Lower leg skin (tissue), 4 donors: ENCODE data around the gene SERPINI1. TPM values are rescaled to one million over a fixed set of nuclear protein-coding genes. Genes with fewer than 3 reads are reported as not detected.

Source experiments
- DNase-seq, 2 donors: peaks; one replicate each; pipeline ENCODE4 v3.0.0-alpha.2; 2019; ENCODE audit warnings: low spot score in 2 of 2
- H3K4me3 ChIP-seq: fragments of 200-600 bp; sonication (generic); 2 replicates; pipeline ENCODE4 v1.5.1; 2017; ENCODE audit warnings: mild to moderate bottlenecking, low read depth; ENCODE audit not compliant: poor library complexity, severe bottlenecking
- POLR2A ChIP-seq, 2 donors: fragments of 450-650 bp; IDR thresholded peaks; one replicate each; pipeline ENCODE4 v1.6.1; 2016 to 2017; ENCODE audit warnings: antibody characterized with exemption in 2 of 2, mild to moderate bottlenecking in 1 of 2, moderate library complexity in 1 of 2
- WGBS, 2 donors: methylation state at CpG; one replicate each; pipeline ENCODE4 v1.1.5; 2018; 5-methylcytosine and 5-hydroxymethylcytosine counted together
- intact Hi-C: fragments of 100-400 bp; cut with DNase I; formaldehyde crosslinking; loops from one replicate; pipeline ENCODE4 v1.15.0; 2023; ENCODE audit warnings: low total_unique reads
- total RNA-seq, 4 donors: library from RNA; depleted of rRNA; stranded (reverse); fragments of >200 nt; gene quantifications; one replicate each; pipeline ENCODE4 v1.1.0, GENCODE V29; 2016
- TF ChIP-seq, protein P1 (sequence below), 3 donors: fragments of 450-650 bp; IDR thresholded peaks; one replicate each; pipeline ENCODE4 v1.5.1; 2016; ENCODE audit warnings: antibody characterized with exemption in 3 of 3, mild to moderate bottlenecking in 3 of 3, moderate library complexity in 2 of 3

The SERPINI1 gene
- total RNA-seq, 4 donors from 2014 or later = 0.42 to 6.2 (median 2.3) TPM

DNA sequence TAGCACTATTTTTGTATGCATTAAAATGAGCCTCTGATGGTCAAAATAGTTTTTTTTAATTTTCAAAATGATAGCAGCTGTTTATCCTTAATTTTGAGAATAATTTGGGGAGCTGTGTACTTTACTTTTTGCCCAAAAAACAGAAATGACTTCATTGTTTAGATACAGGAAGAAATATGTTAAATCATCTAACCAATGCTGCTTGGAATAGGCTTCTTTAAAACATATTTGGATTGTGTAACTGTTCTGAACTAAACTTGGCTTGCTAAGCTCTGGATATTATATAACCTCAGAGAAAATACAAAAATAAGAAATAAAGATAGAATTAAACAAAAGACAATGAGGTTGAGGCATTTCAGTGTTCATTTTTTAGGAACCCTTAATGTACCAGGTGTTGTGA lies 119.3 kb downstream of the SERPINI1 start:
- intact Hi-C loops = no loop called here
- no peak for DNase-seq
- no peak for TF ChIP-seq POLR2A (IDR thresholded peaks at IDR 0.05)
- TF ChIP-seq, protein P1, sequence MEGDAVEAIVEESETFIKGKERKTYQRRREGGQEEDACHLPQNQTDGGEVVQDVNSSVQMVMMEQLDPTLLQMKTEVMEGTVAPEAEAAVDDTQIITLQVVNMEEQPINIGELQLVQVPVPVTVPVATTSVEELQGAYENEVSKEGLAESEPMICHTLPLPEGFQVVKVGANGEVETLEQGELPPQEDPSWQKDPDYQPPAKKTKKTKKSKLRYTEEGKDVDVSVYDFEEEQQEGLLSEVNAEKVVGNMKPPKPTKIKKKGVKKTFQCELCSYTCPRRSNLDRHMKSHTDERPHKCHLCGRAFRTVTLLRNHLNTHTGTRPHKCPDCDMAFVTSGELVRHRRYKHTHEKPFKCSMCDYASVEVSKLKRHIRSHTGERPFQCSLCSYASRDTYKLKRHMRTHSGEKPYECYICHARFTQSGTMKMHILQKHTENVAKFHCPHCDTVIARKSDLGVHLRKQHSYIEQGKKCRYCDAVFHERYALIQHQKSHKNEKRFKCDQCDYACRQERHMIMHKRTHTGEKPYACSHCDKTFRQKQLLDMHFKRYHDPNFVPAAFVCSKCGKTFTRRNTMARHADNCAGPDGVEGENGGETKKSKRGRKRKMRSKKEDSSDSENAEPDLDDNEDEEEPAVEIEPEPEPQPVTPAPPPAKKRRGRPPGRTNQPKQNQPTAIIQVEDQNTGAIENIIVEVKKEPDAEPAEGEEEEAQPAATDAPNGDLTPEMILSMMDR (IDR thresholded peaks at IDR 0.05) = no peak
- no peak overlapping the region for H3K4me3 ChIP-seq

DNA sequence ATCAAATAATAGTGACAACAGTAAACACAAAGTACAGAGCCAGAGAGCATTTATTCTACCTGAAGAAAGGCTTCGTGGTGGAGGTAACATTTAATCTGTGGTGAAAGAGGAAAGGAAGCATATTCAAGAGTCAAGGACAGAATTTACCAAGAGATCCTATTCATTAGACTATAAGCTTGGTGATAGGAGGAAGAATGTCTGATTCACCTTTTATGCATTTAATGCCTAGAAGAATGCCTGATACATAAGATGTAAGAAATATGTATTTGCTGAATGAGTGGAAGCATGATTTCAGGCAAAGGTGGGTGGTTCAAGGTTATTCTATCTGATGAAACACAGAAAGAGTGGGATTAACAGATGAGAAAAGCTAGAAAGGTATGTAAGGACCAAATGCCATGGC lies 119.8 kb downstream of the SERPINI1 start:
- no peak overlapping the region for H3K4me3 ChIP-seq
- no peak for TF ChIP-seq POLR2A (IDR thresholded peaks at IDR 0.05)
- intact Hi-C loops = no loop called here
- 63 to 83% methylated on average over 1 of the region's 1 CpG for WGBS, 2 donors
- DNase-seq = no peak

DNA sequence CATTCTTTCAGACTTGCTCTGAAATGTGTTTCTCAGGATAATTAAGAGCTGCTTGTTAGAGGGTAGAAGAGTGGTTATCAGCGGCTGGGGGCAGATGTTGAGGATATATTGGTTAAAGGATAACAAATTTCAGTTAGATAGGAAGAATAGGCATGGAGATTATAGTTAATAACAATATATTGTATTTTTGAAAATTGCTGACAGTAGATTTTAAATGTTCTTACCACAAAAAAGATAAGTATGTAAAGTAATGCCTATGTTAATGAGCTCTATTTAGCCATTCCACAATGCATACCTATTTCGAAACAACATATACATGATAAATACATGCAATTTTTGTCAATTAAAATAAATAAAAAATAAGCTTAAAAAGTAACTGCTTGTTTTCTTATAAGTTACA lies 123.3 kb downstream of the SERPINI1 start:
- intact Hi-C loops = no loop called here
- no peak for TF ChIP-seq POLR2A (IDR thresholded peaks at IDR 0.05)
- TF ChIP-seq, protein P1 (IDR thresholded peaks at IDR 0.05) = no peak
- 95 to 97% methylated on average over 2 of the region's 2 CpGs for WGBS, 2 donors
- no peak overlapping the region for H3K4me3 ChIP-seq
- DNase-seq = no peak

DNA sequence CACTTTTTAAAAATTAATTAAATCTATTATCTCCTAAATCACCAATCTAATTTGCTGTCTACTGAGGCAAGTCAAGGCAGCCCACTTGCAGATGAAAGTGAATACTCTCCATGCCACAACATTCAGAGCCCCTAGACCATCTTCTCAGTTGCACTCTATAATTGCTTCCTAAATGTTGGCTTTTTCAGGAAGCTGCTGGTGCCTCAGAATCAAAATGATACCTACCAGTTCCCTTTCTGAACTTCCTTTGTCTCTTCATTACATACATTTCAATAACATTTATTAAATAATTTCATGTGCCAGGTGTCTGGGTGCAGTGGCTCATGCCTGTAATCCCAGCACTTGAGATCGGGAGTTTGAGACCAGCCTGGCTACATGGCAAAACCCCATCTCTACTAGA lies 124.1 kb downstream of the SERPINI1 start:
- intact Hi-C loops = no loop called here
- 85 to 91% methylated on average over 1 of the region's 1 CpG for WGBS, 2 donors

DNA sequence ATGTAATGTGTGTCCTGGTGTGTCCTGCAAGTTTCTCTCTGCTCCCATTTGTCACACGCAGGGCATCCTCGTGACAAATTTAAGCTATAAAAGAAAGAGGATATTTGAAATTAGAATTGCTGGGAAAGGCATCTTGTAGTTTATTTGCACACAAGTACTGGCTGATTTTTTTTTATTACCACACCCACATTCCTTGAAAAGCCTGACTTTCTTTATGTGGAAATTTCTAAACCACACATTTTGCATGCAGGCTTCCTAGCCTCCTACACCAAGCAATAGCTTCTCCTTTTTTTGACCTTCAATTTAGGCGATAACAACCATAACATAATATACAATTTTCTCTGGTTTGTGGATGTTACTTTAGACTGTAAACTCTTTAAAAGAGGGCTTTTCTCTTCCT lies 126.1 kb downstream of the SERPINI1 start:
- no peak for DNase-seq
- intact Hi-C loops = no loop called here
- 49 to 52% methylated on average over 3 of the region's 3 CpGs for WGBS, 2 donors
- no peak overlapping the region for H3K4me3 ChIP-seq
- TF ChIP-seq POLR2A (IDR thresholded peaks at IDR 0.05) = no peak
- TF ChIP-seq, protein P1 (IDR thresholded peaks at IDR 0.05) = no peak

More for the DNA sequence above, 124.1 kb downstream of the SERPINI1 start:
- no peak overlapping the region for H3K4me3 ChIP-seq
- no peak for TF ChIP-seq POLR2A (IDR thresholded peaks at IDR 0.05)
- TF ChIP-seq, protein P1 (IDR thresholded peaks at IDR 0.05) = no peak
- no peak for DNase-seq

DNA sequence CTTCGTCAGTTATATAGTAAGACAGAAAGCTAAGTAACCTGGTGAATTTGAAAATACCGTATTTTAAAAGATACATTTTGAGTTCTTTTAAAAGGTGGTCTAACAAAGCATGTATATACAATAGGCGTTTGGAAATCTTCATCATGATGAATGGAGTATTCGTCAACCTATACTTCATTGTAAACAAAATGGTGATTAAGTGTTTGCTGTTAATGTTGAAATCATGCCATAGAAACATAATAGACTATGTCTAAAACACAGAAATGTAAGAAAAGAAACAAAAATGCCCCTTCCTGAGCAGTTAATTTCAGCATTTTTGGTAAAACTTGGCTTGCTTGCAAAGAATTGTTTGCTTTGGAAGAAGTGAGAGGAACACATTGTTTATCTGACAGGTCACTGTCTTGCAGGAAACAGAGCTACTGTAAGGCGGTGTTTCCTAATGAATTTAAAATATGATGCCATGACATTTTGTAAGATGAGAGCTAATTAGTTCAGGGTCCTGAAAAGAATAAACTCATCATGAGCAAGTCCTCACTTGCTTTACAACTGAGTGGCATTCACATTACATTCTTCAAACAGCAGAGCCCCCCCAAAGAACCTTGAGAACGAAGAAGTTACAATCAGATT lies 126.7 kb downstream of the SERPINI1 start:
- DNase-seq = no peak
- 63 to 71% methylated on average over 6 of the region's 6 CpGs for WGBS, 2 donors
- intact Hi-C loops = no loop called here
- no peak overlapping the region for H3K4me3 ChIP-seq
- TF ChIP-seq POLR2A (IDR thresholded peaks at IDR 0.05) = no peak
- TF ChIP-seq, protein P1 (IDR thresholded peaks at IDR 0.05) = no peak
